Measurements from ENCODE around the gene MYMX. TPM values are rescaled to one million over a fixed set of nuclear protein-coding genes. Genes with fewer than 3 reads are reported as not detected.

The MYMX gene
- total and polyA plus RNA-seq, 2 of the 13 experiments (the other 11 are each of a cell fraction or from before 2014, with no cell fraction given), result not detected

GRCh38 chr6:44221291-44221960 lies 4.7 kb downstream of the MYMX start (continued):
- no peak for TF ChIP-seq FOXP4 (CRISPR knock-in tag; IDR thresholded peaks at IDR 0.05)
- TF ChIP-seq FOSL1 (CRISPR knock-in tag; IDR thresholded peaks at IDR 0.05; ENCODE audit: borderline replicate concordance), result no peak
- TF ChIP-seq TBP (CRISPR knock-in tag; IDR thresholded peaks at IDR 0.05), result 0 out of 2 replicates have a peak, but pooled peaks have one; percentile 18
- TF ChIP-seq ZNF512B (CRISPR knock-in tag; IDR thresholded peaks at IDR 0.05; ENCODE audit: borderline replicate concordance), result no peak
- no peak for TF ChIP-seq ZBTB7A (CRISPR knock-in tag; IDR thresholded peaks at IDR 0.05)
- no peak for TF ChIP-seq NFKBIZ (CRISPR knock-in tag; IDR thresholded peaks at IDR 0.05)
- TF ChIP-seq ZMAT5 (CRISPR knock-in tag; IDR thresholded peaks at IDR 0.05; ENCODE audit: borderline replicate concordance, low read depth), result no peak
- TF ChIP-seq PHF5A (CRISPR knock-in tag; IDR thresholded peaks at IDR 0.05; ENCODE audit: low read depth, unreplicated experiment), result peak; percentile 69
- no peak for TF ChIP-seq CEBPZ (IDR thresholded peaks at IDR 0.05; ENCODE audit: low read length)
- TF ChIP-seq ZNF777 (CRISPR knock-in tag; IDR thresholded peaks at IDR 0.05), result peak; percentile 49; the same call in 1 of the 2 replicates
- TF ChIP-seq ZNF639 (CRISPR knock-in tag; conservative IDR thresholded peaks at IDR 0.05), result 0 out of 2 replicates have a peak, but pooled peaks have one; percentile 17
- TF ChIP-seq CEBPB (IDR thresholded peaks at IDR 0.05; ENCODE audit: borderline replicate concordance, low read depth, low read length), result no peak
- peak; percentile 68; the same call in 1 of the 2 replicates for TF ChIP-seq HOXA3 (CRISPR knock-in tag; IDR thresholded peaks at IDR 0.05)
- peak; percentile 88 to 94 for TF ChIP-seq HMGXB4 (CRISPR knock-in tag; IDR thresholded peaks at IDR 0.05; ENCODE audit: borderline replicate concordance in 1 of 2, low read depth in 1 of 2)
- no peak for TF ChIP-seq ZNF235 (CRISPR knock-in tag; IDR thresholded peaks at IDR 0.05; ENCODE audit: borderline replicate concordance)
- no peak for TF ChIP-seq ZBTB3 (CRISPR knock-in tag; IDR thresholded peaks at IDR 0.05; ENCODE audit: borderline replicate concordance, low read depth)
